Thyroid gland (tissue), 4 donors: ENCODE results near the gene NPDC1.

Experiments
- POLR2A ChIP-seq, 2 donors: fragments of 450-650 bp; IDR thresholded peaks; one replicate each; pipeline ENCODE4 v1.6.1; 2017; ENCODE audit warnings: antibody characterized with exemption in 2 of 2, mild to moderate bottlenecking in 2 of 2, moderate library complexity in 1 of 2
- TF ChIP-seq, protein P1 (sequence below), 6 experiments: fragments of 200-600 bp in 3 of 6; fragments of 450-650 bp in 3 of 6; sonication (generic) in 3 of 6; IDR thresholded peaks; one replicate each; pipeline ENCODE4 v1.5.1; 2016 to 2019; ENCODE audit warnings: antibody characterized with exemption in 6 of 6, mild to moderate bottlenecking in 2 of 6, inconsistent platforms in 1 of 6, moderate library complexity in 1 of 6

DNA sequence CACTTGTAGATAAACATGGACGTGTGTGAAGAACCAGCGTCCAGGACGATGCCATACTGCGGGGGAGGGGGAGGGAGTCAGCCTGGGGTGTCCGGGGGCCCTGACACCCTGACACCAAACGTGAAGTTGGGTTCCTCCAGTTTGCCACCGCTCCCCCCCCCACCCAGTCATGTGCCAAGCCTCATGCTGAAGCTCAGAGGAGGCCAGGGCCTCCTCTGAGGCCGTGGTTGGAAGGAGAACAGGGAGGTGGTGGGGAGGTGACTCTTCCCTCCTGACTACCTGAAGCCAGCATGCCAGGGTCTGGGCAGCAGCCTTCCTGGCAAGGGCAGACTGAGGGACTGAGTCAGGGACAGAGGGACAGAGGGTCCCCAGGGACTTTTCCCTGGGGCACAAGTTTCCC, 6.3 kb upstream of the NPDC1 start:
- TF ChIP-seq, protein P1, sequence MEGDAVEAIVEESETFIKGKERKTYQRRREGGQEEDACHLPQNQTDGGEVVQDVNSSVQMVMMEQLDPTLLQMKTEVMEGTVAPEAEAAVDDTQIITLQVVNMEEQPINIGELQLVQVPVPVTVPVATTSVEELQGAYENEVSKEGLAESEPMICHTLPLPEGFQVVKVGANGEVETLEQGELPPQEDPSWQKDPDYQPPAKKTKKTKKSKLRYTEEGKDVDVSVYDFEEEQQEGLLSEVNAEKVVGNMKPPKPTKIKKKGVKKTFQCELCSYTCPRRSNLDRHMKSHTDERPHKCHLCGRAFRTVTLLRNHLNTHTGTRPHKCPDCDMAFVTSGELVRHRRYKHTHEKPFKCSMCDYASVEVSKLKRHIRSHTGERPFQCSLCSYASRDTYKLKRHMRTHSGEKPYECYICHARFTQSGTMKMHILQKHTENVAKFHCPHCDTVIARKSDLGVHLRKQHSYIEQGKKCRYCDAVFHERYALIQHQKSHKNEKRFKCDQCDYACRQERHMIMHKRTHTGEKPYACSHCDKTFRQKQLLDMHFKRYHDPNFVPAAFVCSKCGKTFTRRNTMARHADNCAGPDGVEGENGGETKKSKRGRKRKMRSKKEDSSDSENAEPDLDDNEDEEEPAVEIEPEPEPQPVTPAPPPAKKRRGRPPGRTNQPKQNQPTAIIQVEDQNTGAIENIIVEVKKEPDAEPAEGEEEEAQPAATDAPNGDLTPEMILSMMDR (IDR thresholded peaks at IDR 0.05): no peak
- no peak for TF ChIP-seq POLR2A (IDR thresholded peaks at IDR 0.05)
